SK-N-MC (cell line): ENCODE results near the gene NEK4.
A peak's percentile ranks its signal among the peaks of the same experiment; 100 is the strongest.

ENCODE experiments used
- DNase-seq: peaks from one replicate; pipeline ENCODE4 v3.0.0-alpha.2; 2011; ENCODE audit warnings: low read depth, low spot score
- H3K27ac ChIP-seq: fragments of 200-600 bp; sonication (generic); 2 replicates; pipeline ENCODE4 v1.5.1; 2016; ENCODE audit warnings: mixed run types
- H3K36me3 ChIP-seq: fragments of 200-600 bp; sonication (generic); 2 replicates; pipeline ENCODE4 v1.6.1; 2017; ENCODE audit warnings: antibody characterized with exemption, low read length, mixed read lengths; ENCODE audit not compliant: insufficient read depth
- H3K4me3 ChIP-seq: fragments of 200-600 bp; sonication (generic); 2 replicates; pipeline ENCODE4 v1.5.1; 2016
- H3K9ac ChIP-seq: fragments of 200-600 bp; sonication (generic); 2 replicates; pipeline ENCODE4 v1.8.0; 2017; ENCODE audit warnings: mixed run types, mixed read lengths; ENCODE audit not compliant: insufficient read length
- H3K9me3 ChIP-seq: fragments of 200-600 bp; sonication (generic); 2 replicates; pipeline ENCODE4 v1.6.1; 2017; ENCODE audit warnings: low read depth, mild to moderate bottlenecking, antibody characterized with exemption, low read length, moderate library complexity, mixed read lengths
- EZH2 ChIP-seq: fragments of 200-600 bp; sonication (generic); IDR thresholded peaks from one replicate; pipeline ENCODE4 v1.6.1; 2017; ENCODE audit warnings: antibody characterized with exemption
- FOXP2 ChIP-seq: optimal IDR thresholded peaks from 2 replicates; pipeline ENCODE3; 2011; ENCODE audit warnings: mild to moderate bottlenecking, moderate library complexity; ENCODE audit not compliant: insufficient read depth; ENCODE audit errors: extremely low read length, control extremely low read depth
- POLR2AphosphoS5 ChIP-seq: IDR thresholded peaks from 2 replicates; pipeline ENCODE4 v1.6.1; 2012; ENCODE audit warnings: mild to moderate bottlenecking, low read depth, low read length, borderline replicate concordance

NEK4 gene

DNA sequence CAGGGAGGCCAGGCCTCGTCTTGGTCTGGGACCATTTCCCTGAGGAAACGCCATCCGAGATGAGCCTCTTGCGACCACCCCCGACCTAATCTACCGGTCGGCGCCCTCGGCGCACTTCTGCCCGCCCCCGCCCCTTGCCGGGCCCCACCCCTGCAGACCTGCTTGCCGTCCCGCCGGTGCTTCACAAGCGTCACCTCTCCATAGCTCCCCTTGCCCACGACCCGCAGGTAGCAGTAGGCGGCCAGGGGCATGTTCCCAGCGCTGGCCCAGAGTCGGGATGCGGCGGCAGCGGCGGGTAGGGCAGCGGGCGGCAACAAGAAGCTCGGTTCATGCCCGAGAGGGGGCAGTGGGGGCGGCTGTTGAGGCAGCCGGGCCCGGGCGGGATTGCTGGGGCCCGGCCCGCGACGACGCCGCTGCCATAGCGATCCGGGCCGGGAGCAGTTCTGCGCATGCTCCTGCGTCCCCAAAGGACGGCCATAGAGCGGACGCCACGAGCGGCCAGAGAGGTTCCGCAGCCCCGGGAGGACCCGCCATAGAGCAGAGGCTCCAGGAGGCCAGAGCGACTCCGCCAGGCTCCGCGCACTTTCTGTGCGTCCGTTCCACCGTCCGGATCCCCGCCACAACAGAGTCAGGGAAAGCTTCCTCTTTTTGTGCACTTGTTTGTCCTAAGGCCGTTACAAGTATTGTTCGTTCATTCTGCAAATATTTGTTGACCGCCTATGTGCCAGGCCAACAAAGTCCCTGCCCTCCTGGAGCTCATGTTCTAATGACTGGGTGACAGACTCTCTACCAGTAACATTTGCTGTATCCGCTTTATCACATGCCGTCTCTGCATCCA, at the start of gene NEK4:
Gene NEK4 (minus strand): TSS at position 445 of the 838 bp plus-strand sequence. CDS start 194 bp downstream, at position 251.
- DNase-seq, result no peak
- H3K9me3 ChIP-seq, result no peaks in the 10 kb centered on the region
- H3K9ac ChIP-seq, result peak within 1 kb of the TSS; percentile 79
- H3K27ac ChIP-seq, result peak within 1 kb of the TSS; percentile 46; the same call in 1 of the 2 replicates
- H3K36me3 ChIP-seq, result peaks cover 10% of the 10 kb centered on the region
- peak within 1 kb of the TSS; percentile 83 for H3K4me3 ChIP-seq
- TF ChIP-seq EZH2, result no peak
- TF ChIP-seq POLR2AphosphoS5, result peak; percentile 95

- DNase-seq, result no peak
- Histone ChIP-seq H3K9ac (no peak overlapping the region), H3K36me3 (no peaks in the 10 kb centered on the region), H3K4me3 (no peak overlapping the region), H3K27ac (no peak overlapping the region), H3K9me3 (no peaks in the 10 kb centered on the region)
- TF ChIP-seq EZH2 (no peak), POLR2AphosphoS5 (no peak)
Observed at GRCh38 chr3:52819936-52820335, 49.2 kb upstream of the NEK4 start.

DNA sequence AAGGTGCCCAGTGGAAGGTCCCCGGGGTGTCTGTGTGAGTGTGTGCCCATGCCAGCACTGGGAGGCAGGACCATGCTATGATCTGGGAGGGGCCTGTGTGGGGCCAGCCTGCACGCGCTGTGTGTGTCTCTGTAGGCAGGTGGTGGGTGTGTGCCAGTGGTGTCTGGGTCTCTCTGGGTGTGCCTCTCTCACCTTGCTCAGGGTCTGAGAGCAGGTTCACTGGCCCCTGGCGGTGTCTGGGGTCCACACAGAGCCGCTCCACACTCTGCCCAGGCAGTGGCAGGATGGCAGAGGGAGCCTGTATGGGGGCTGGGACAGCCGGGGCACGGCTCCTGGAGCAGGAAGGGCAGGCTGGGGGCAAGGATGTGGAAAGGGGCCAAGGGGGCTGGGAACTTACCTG, 47.1 kb upstream of the NEK4 start:
- no peaks in the 10 kb centered on the region for H3K36me3 ChIP-seq
- no peak for DNase-seq
- TF ChIP-seq EZH2, result no peak
- TF ChIP-seq FOXP2, result no peak
- no peak for TF ChIP-seq POLR2AphosphoS5
- no peak overlapping the region for H3K4me3 ChIP-seq
- no peak overlapping the region for H3K27ac ChIP-seq
- H3K9ac ChIP-seq, result no peak overlapping the region
- no peaks in the 10 kb centered on the region for H3K9me3 ChIP-seq

- Histone ChIP-seq H3K36me3 (no peaks in the 10 kb centered on the region), H3K9ac (no peak overlapping the region), H3K4me3 (no peak overlapping the region), H3K27ac (no peak overlapping the region), H3K9me3 (no peaks in the 10 kb centered on the region)
- no peak for TF ChIP-seq FOXP2
- no peak for TF ChIP-seq EZH2
- no peak for TF ChIP-seq POLR2AphosphoS5
- DNase-seq, result no peak
Observed at GRCh38 chr3:52817221-52817620, 46.5 kb upstream of the NEK4 start.

DNA sequence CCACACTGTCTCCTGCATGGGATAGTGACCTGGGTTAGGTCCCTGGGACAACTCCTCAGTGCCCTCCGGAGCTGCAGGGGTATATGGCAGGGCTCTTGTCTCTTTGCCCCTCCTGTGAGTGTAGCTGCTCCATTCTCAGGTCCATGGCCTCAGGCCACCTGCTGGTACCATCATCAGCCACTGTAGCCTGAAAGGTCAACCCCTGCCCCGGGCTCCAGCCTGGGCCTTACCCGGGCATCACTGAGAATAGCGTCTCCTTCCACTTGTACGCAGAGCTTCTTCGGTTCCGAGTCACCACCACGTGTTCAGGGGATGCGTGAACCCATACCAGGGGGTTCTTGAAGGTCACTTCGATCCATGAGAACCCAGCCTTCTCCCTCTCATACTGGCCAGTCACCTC, 45.9 kb upstream of the NEK4 start:
- Histone ChIP-seq H3K36me3 (no peaks in the 10 kb centered on the region), H3K27ac (no peak overlapping the region), H3K9me3 (no peaks in the 10 kb centered on the region), H3K9ac (no peak overlapping the region), H3K4me3 (no peak overlapping the region)
- no peak for TF ChIP-seq POLR2AphosphoS5
- TF ChIP-seq EZH2, result no peak
- no peak for TF ChIP-seq FOXP2
- no peak for DNase-seq

GRCh38 chr3:52816199-52816598, 45.5 kb upstream of the NEK4 start:
- no peak overlapping the region for H3K27ac ChIP-seq
- no peak overlapping the region for H3K4me3 ChIP-seq
- no peaks in the 10 kb centered on the region for H3K9me3 ChIP-seq
- DNase-seq, result no peak
- H3K36me3 ChIP-seq, result no peaks in the 10 kb centered on the region
- no peak overlapping the region for H3K9ac ChIP-seq
- no peak for TF ChIP-seq EZH2
- no peak for TF ChIP-seq POLR2AphosphoS5
- TF ChIP-seq FOXP2, result no peak

DNA sequence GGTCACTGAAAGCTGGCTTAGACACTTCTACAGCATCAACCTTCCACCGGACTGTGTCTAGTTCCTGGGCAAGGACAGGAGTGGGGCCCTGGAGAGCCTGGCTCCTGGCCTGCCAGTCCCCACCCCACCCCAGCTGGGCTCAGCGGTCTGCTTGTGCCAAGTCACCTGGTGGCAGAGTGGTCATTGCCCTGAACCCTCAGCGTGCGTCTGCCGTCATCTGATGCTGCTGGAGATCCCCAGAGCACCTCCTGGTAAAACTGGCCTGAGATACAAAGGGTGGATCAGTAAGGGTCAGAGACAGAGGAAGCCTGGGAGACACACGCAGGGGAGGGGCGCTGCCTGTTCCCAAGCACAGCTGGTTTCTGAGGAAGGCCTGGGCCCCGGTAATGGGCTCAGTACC, 43.1 kb upstream of the NEK4 start:
- no peak overlapping the region for H3K27ac ChIP-seq
- TF ChIP-seq EZH2, result no peak
- TF ChIP-seq FOXP2, result no peak
- TF ChIP-seq POLR2AphosphoS5, result no peak
- no peak for DNase-seq
- no peaks in the 10 kb centered on the region for H3K36me3 ChIP-seq
- no peak overlapping the region for H3K4me3 ChIP-seq
- no peak overlapping the region for H3K9ac ChIP-seq
- H3K9me3 ChIP-seq, result no peaks in the 10 kb centered on the region

GRCh38 chr3:52811452-52812011, 40.8 kb upstream of the NEK4 start:
- DNase-seq, result no peak
- TF ChIP-seq EZH2, result no peak
- TF ChIP-seq POLR2AphosphoS5, result no peak
- no peak for TF ChIP-seq FOXP2

DNA sequence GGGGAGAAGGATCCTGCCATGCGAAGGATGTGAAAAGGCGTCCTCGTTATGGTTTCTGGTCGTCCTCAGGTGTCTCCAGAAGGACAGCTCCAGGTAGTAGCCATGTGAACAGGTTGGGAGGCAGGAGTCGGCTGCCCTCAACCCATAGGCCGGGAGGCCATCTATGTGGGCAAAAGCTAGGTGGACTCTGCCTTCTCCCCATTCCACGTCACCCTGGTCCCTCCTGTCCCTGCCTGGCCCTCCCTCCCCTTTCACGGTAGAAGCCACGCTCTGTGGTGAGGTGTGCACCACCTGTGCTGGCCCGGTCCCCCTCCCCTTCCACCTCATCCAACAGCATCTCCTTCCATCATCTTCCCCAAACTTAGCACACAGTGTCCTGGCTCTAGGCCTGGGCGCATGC, 40.2 kb upstream of the NEK4 start:
- DNase-seq, result no peak
- H3K9me3 ChIP-seq, result no peaks in the 10 kb centered on the region
- TF ChIP-seq EZH2, result no peak
- TF ChIP-seq FOXP2, result no peak
- TF ChIP-seq POLR2AphosphoS5, result no peak
- no peak overlapping the region for H3K4me3 ChIP-seq
- no peak overlapping the region for H3K27ac ChIP-seq
- no peaks in the 10 kb centered on the region for H3K36me3 ChIP-seq
- H3K9ac ChIP-seq, result no peak overlapping the region

More at GRCh38 chr3:52811452-52812011, 40.8 kb upstream of the NEK4 start:
- Histone ChIP-seq H3K4me3 (no peak overlapping the region), H3K36me3 (no peaks in the 10 kb centered on the region), H3K9ac (no peak overlapping the region), H3K27ac (no peak overlapping the region), H3K9me3 (no peaks in the 10 kb centered on the region)
